ENCODE results near the gene ZNF747. TPM values are rescaled to one million over a fixed set of nuclear protein-coding genes. Genes with fewer than 3 reads are reported as not detected.

Gene ZNF747
- total and polyA plus RNA-seq, 4 donors = 8.8 to 13.1 (median 9.9) TPM

- H3K9me3 ChIP-seq (ENCODE audit: control insufficient read depth, insufficient read depth, low read length) = no peaks in the 10 kb centered on the region
- peaks cover 2% of the 10 kb centered on the region for H3K27me3 ChIP-seq (ENCODE audit: control insufficient read depth, insufficient read depth, low read length)
- H3K4me1 ChIP-seq (ENCODE audit: control insufficient read depth, insufficient read depth, low read length) = peaks cover 34% of the 10 kb centered on the region
- under 1% methylated on average over 73 of the region's 74 CpGs for WGBS (ENCODE audit: insufficient coverage)
- peak within 1 kb of the TSS; percentile 97 for H3K27ac ChIP-seq (ENCODE audit: low read depth, low read length)
- H3K4me3 ChIP-seq (ENCODE audit: low read depth, low read length) = peak within 1 kb of the TSS; percentile 96
- H3K36me3 ChIP-seq (ENCODE audit: control insufficient read depth, insufficient read depth, low read length) = peaks cover 32% of the 10 kb centered on the region
- DNase-seq (ENCODE audit: low read depth in 4 of 6, low spot score in 6 of 6) = peak; percentile 89 to 100 (median 96)
These were observed 23.5 kb upstream of the ZNF747 start, which contains the start of gene ZNF764 for GRCh38 chr16:30557957-30558788. TSS of gene ZNF764 (minus strand) at chr16:30558374. CDS start at chr16:30558182, 192 bp downstream.

- under 1% methylated on average over 17 of the region's 17 CpGs for WGBS (ENCODE audit: insufficient coverage)
- Histone ChIP-seq H3K27me3 (ENCODE audit: control insufficient read depth, insufficient read depth, low read length) (peaks cover 2% of the 10 kb centered on the region), H3K36me3 (ENCODE audit: control insufficient read depth, insufficient read depth, low read length) (peaks cover 37% of the 10 kb centered on the region), H3K9me3 (ENCODE audit: control insufficient read depth, insufficient read depth, low read length) (no peaks in the 10 kb centered on the region), H3K27ac (ENCODE audit: low read depth, low read length) (peak overlapping the region; percentile 97), H3K4me3 (ENCODE audit: low read depth, low read length) (peak overlapping the region; percentile 96), H3K4me1 (ENCODE audit: control insufficient read depth, insufficient read depth, low read length) (peaks cover 34% of the 10 kb centered on the region)
- no peak for DNase-seq (ENCODE audit: low read depth in 4 of 6, low spot score in 6 of 6)
These were observed 23.0 kb upstream of the ZNF747 start for GRCh38 chr16:30557707-30557956.

GRCh38 chr16:30556125-30556473 is 21.4 kb upstream of the ZNF747 start:
- no peak overlapping the region for H3K27ac ChIP-seq (ENCODE audit: low read depth, low read length)
- H3K4me1 ChIP-seq (ENCODE audit: control insufficient read depth, insufficient read depth, low read length) = peaks cover 29% of the 10 kb centered on the region
- WGBS (ENCODE audit: insufficient coverage) = 78% methylated on average over 10 of the region's 10 CpGs
- no peak for DNase-seq (ENCODE audit: low read depth in 4 of 6, low spot score in 6 of 6)
- H3K27me3 ChIP-seq (ENCODE audit: control insufficient read depth, insufficient read depth, low read length) = no peaks in the 10 kb centered on the region
- no peak overlapping the region for H3K4me3 ChIP-seq (ENCODE audit: low read depth, low read length)
- peaks cover 40% of the 10 kb centered on the region for H3K36me3 ChIP-seq (ENCODE audit: control insufficient read depth, insufficient read depth, low read length)
- no peaks in the 10 kb centered on the region for H3K9me3 ChIP-seq (ENCODE audit: control insufficient read depth, insufficient read depth, low read length)

- Histone ChIP-seq H3K27me3 (ENCODE audit: control insufficient read depth, insufficient read depth, low read length) (no peaks in the 10 kb centered on the region), H3K4me1 (ENCODE audit: control insufficient read depth, insufficient read depth, low read length) (peaks cover 27% of the 10 kb centered on the region), H3K27ac (ENCODE audit: low read depth, low read length) (no peak overlapping the region), H3K36me3 (ENCODE audit: control insufficient read depth, insufficient read depth, low read length) (peaks cover 40% of the 10 kb centered on the region), H3K4me3 (ENCODE audit: low read depth, low read length) (no peak overlapping the region), H3K9me3 (ENCODE audit: control insufficient read depth, insufficient read depth, low read length) (no peaks in the 10 kb centered on the region)
- WGBS (ENCODE audit: insufficient coverage) = 97% methylated on average over 64 of the region's 69 CpGs
- no peak for DNase-seq (ENCODE audit: low read depth in 4 of 6, low spot score in 6 of 6)
These were observed 20.9 kb upstream of the ZNF747 start for GRCh38 chr16:30555315-30556124.

GRCh38 chr16:30554557-30555314 is 20.1 kb upstream of the ZNF747 start:
- WGBS (ENCODE audit: insufficient coverage) = 96% methylated on average over 16 of the region's 18 CpGs
- Histone ChIP-seq H3K27me3 (ENCODE audit: control insufficient read depth, insufficient read depth, low read length) (no peaks in the 10 kb centered on the region), H3K36me3 (ENCODE audit: control insufficient read depth, insufficient read depth, low read length) (peaks cover 40% of the 10 kb centered on the region), H3K4me1 (ENCODE audit: control insufficient read depth, insufficient read depth, low read length) (peaks cover 27% of the 10 kb centered on the region), H3K27ac (ENCODE audit: low read depth, low read length) (no peak overlapping the region), H3K4me3 (ENCODE audit: low read depth, low read length) (no peak overlapping the region), H3K9me3 (ENCODE audit: control insufficient read depth, insufficient read depth, low read length) (no peaks in the 10 kb centered on the region)
- no peak for DNase-seq (ENCODE audit: low read depth in 4 of 6, low spot score in 6 of 6)

GRCh38 chr16:30553393-30553899 is 18.8 kb upstream of the ZNF747 start:
- no peaks in the 10 kb centered on the region for H3K27me3 ChIP-seq (ENCODE audit: control insufficient read depth, insufficient read depth, low read length)
- no peak overlapping the region for H3K4me3 ChIP-seq (ENCODE audit: low read depth, low read length)
- H3K4me1 ChIP-seq (ENCODE audit: control insufficient read depth, insufficient read depth, low read length) = peaks cover 21% of the 10 kb centered on the region
- H3K9me3 ChIP-seq (ENCODE audit: control insufficient read depth, insufficient read depth, low read length) = no peaks in the 10 kb centered on the region
- H3K36me3 ChIP-seq (ENCODE audit: control insufficient read depth, insufficient read depth, low read length) = peaks cover 40% of the 10 kb centered on the region
- no peak overlapping the region for H3K27ac ChIP-seq (ENCODE audit: low read depth, low read length)
- WGBS (ENCODE audit: insufficient coverage) = no CpG with 5 or more reads among the region's 2 CpGs
- no peak for DNase-seq (ENCODE audit: low read depth in 4 of 6, low spot score in 6 of 6)

GRCh38 chr16:30552956-30553355 is 18.3 kb upstream of the ZNF747 start:
- Histone ChIP-seq H3K4me3 (ENCODE audit: low read depth, low read length) (no peak overlapping the region), H3K27ac (ENCODE audit: low read depth, low read length) (no peak overlapping the region), H3K27me3 (ENCODE audit: control insufficient read depth, insufficient read depth, low read length) (no peaks in the 10 kb centered on the region), H3K36me3 (ENCODE audit: control insufficient read depth, insufficient read depth, low read length) (peaks cover 40% of the 10 kb centered on the region), H3K4me1 (ENCODE audit: control insufficient read depth, insufficient read depth, low read length) (peaks cover 20% of the 10 kb centered on the region), H3K9me3 (ENCODE audit: control insufficient read depth, insufficient read depth, low read length) (no peaks in the 10 kb centered on the region)
- no peak for DNase-seq (ENCODE audit: low read depth in 4 of 6, low spot score in 6 of 6)
- 92% methylated on average over 4 of the region's 4 CpGs for WGBS (ENCODE audit: insufficient coverage)

- 94% methylated on average over 2 of the region's 3 CpGs for WGBS (ENCODE audit: insufficient coverage)
- H3K27me3 ChIP-seq (ENCODE audit: control insufficient read depth, insufficient read depth, low read length) = no peaks in the 10 kb centered on the region
- no peak for DNase-seq (ENCODE audit: low read depth in 4 of 6, low spot score in 6 of 6)
- H3K9me3 ChIP-seq (ENCODE audit: control insufficient read depth, insufficient read depth, low read length) = no peaks in the 10 kb centered on the region
- H3K27ac ChIP-seq (ENCODE audit: low read depth, low read length) = no peak overlapping the region
- peaks cover 40% of the 10 kb centered on the region for H3K36me3 ChIP-seq (ENCODE audit: control insufficient read depth, insufficient read depth, low read length)
- peaks cover 10% of the 10 kb centered on the region for H3K4me1 ChIP-seq (ENCODE audit: control insufficient read depth, insufficient read depth, low read length)
- H3K4me3 ChIP-seq (ENCODE audit: low read depth, low read length) = no peak overlapping the region
These were observed 17.1 kb upstream of the ZNF747 start for GRCh38 chr16:30551781-30552180.

GRCh38 chr16:30548416-30549253 is 14.0 kb upstream of the ZNF747 start:
- Histone ChIP-seq H3K27ac (ENCODE audit: low read depth, low read length) (no peak overlapping the region), H3K36me3 (ENCODE audit: control insufficient read depth, insufficient read depth, low read length) (peaks cover 11% of the 10 kb centered on the region), H3K4me1 (ENCODE audit: control insufficient read depth, insufficient read depth, low read length) (no peaks in the 10 kb centered on the region), H3K27me3 (ENCODE audit: control insufficient read depth, insufficient read depth, low read length) (no peaks in the 10 kb centered on the region), H3K4me3 (ENCODE audit: low read depth, low read length) (no peak overlapping the region), H3K9me3 (ENCODE audit: control insufficient read depth, insufficient read depth, low read length) (no peaks in the 10 kb centered on the region)
- no peak for DNase-seq (ENCODE audit: low read depth in 4 of 6, low spot score in 6 of 6)
- WGBS (ENCODE audit: insufficient coverage) = 73% methylated on average over 7 of the region's 8 CpGs

All from spinal cord (tissue), 10 donors.